BLaER1 (cell line): ENCODE results near the gene ARG2.

ENCODE experiments used
- H3K27ac ChIP-seq: shearing (Covaris generic); formaldehyde crosslinking; 2 replicates; pipeline ENCODE4 v1.8.1; 2022
- H3K27me3 ChIP-seq: shearing (Covaris generic); formaldehyde crosslinking; 2 replicates; pipeline ENCODE4 v1.8.1; 2022
- H3K36me3 ChIP-seq: shearing (Covaris generic); formaldehyde crosslinking; 2 replicates; pipeline ENCODE4 v1.8.1; 2022
- H3K4me1 ChIP-seq: shearing (Covaris generic); formaldehyde crosslinking; 2 replicates; pipeline ENCODE4 v1.8.1; 2022
- H3K4me2 ChIP-seq: shearing (Covaris generic); formaldehyde crosslinking; 2 replicates; pipeline ENCODE4 v1.8.1; 2022
- H3K4me3 ChIP-seq: shearing (Covaris generic); formaldehyde crosslinking; 2 replicates; pipeline ENCODE4 v1.8.1; 2022
- H3K9ac ChIP-seq: shearing (Covaris generic); formaldehyde crosslinking; 2 replicates; pipeline ENCODE4 v1.8.1; 2022
- H3K9me3 ChIP-seq: shearing (Covaris generic); formaldehyde crosslinking; 2 replicates; pipeline ENCODE4 v1.8.1; 2022
- H4K20me1 ChIP-seq: shearing (Covaris generic); formaldehyde crosslinking; 2 replicates; pipeline ENCODE4 v1.8.1; 2022
- Cebpa-rat ChIP-seq: shearing (Covaris generic); IDR thresholded peaks from 2 replicates; pipeline ENCODE4 v1.8.1; 2022

The ARG2 gene

GRCh38 chr14:67650694-67651093 is 31.0 kb downstream of the ARG2 start:
- no peaks in the 10 kb centered on the region for H3K4me1 ChIP-seq
- no peak for TF ChIP-seq Cebpa-rat
- no peak overlapping the region for H3K4me3 ChIP-seq
- no peak overlapping the region for H3K4me2 ChIP-seq
- H3K9ac ChIP-seq = no peak overlapping the region
- no peaks in the 10 kb centered on the region for H3K9me3 ChIP-seq
- no peaks in the 10 kb centered on the region for H3K27me3 ChIP-seq
- H3K27ac ChIP-seq = no peak overlapping the region
- H4K20me1 ChIP-seq = no peaks in the 10 kb centered on the region
- peaks cover 98% of the 10 kb centered on the region for H3K36me3 ChIP-seq

DNA sequence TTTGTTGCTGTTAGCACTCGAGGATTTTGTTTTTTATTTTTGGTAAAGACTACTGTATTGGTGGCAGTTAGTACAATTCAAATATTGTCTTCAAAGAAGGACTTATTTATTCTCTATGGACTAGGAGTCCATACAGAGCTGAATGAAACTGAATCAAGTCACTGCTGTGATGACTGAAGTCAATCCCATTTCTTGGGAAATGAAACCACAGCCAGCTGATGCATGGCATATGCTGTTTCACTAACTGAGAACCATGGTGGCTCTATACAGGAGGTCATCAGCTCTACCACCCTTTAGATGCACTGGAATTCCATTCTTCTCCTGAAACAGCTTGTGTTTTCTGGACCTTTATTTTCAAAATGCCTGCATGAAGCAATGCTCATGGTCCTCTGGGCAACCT is 32.5 kb downstream of the ARG2 start:
- Histone ChIP-seq H4K20me1 (peaks cover 4% of the 10 kb centered on the region; the same call in 1 of the 2 replicates), H3K36me3 (peaks cover 98% of the 10 kb centered on the region), H3K9ac (no peak overlapping the region), H3K27ac (no peak overlapping the region), H3K27me3 (no peaks in the 10 kb centered on the region), H3K4me3 (no peak overlapping the region), H3K4me2 (no peak overlapping the region), H3K4me1 (no peaks in the 10 kb centered on the region), H3K9me3 (no peaks in the 10 kb centered on the region)
- TF ChIP-seq Cebpa-rat = no peak

DNA sequence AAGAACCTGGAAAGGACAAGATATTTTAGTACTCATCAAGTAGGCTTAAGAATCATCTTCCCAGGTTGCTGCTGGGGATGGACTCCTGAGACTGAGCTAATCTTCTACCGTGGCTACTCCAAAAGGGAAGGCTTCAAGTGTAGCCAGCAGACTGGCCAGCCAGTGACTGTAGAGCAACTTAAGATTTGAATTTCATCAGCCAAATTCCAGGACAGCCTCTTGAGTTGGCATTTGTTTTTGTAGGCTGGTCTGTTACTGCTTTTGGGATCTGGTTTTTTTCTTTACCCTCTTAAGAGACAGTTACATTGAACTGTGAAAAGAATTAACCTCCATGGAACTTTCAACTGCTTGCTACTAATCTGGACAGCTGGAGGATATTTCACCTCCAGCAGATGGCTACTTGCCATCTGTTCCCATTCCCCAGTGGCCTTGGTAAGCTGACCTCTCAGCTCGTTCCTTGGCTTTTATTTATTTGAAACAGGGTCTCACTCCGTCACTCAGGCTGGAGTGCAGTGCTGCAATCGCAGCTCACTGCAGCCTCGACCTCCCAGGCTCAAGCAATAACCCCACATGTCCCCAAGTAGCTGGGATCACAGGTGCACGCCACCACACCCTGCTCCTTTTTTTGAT is 34.0 kb downstream of the ARG2 start:
- Histone ChIP-seq H3K4me3 (no peak overlapping the region), H3K27ac (no peak overlapping the region), H3K4me2 (no peak overlapping the region), H3K9ac (no peak overlapping the region), H3K36me3 (peaks cover 100% of the 10 kb centered on the region), H3K4me1 (no peaks in the 10 kb centered on the region), H4K20me1 (peaks cover 4% of the 10 kb centered on the region; the same call in 1 of the 2 replicates), H3K27me3 (no peaks in the 10 kb centered on the region), H3K9me3 (no peaks in the 10 kb centered on the region)
- no peak for TF ChIP-seq Cebpa-rat

- H3K27ac ChIP-seq = no peak overlapping the region
- no peak overlapping the region for H3K4me3 ChIP-seq
- no peak overlapping the region for H3K9ac ChIP-seq
- H3K4me2 ChIP-seq = no peak overlapping the region
- peaks cover 11% of the 10 kb centered on the region for H3K4me1 ChIP-seq
- H3K9me3 ChIP-seq = no peaks in the 10 kb centered on the region
- H3K27me3 ChIP-seq = no peaks in the 10 kb centered on the region
- no peak for TF ChIP-seq Cebpa-rat
- H3K36me3 ChIP-seq = peaks cover 60% of the 10 kb centered on the region
- peaks cover 89% of the 10 kb centered on the region for H4K20me1 ChIP-seq
These were observed 43.9 kb downstream of the ARG2 start for GRCh38 chr14:67663633-67664032.

- Histone ChIP-seq H4K20me1 (peaks cover 97% of the 10 kb centered on the region), H3K4me3 (no peak overlapping the region), H3K27me3 (no peaks in the 10 kb centered on the region), H3K9ac (no peak overlapping the region), H3K4me1 (peaks cover 11% of the 10 kb centered on the region), H3K27ac (no peak overlapping the region), H3K36me3 (peaks cover 48% of the 10 kb centered on the region), H3K9me3 (no peaks in the 10 kb centered on the region), H3K4me2 (no peak overlapping the region)
- no peak for TF ChIP-seq Cebpa-rat
These were observed 46.1 kb downstream of the ARG2 start for GRCh38 chr14:67665868-67666267.

DNA sequence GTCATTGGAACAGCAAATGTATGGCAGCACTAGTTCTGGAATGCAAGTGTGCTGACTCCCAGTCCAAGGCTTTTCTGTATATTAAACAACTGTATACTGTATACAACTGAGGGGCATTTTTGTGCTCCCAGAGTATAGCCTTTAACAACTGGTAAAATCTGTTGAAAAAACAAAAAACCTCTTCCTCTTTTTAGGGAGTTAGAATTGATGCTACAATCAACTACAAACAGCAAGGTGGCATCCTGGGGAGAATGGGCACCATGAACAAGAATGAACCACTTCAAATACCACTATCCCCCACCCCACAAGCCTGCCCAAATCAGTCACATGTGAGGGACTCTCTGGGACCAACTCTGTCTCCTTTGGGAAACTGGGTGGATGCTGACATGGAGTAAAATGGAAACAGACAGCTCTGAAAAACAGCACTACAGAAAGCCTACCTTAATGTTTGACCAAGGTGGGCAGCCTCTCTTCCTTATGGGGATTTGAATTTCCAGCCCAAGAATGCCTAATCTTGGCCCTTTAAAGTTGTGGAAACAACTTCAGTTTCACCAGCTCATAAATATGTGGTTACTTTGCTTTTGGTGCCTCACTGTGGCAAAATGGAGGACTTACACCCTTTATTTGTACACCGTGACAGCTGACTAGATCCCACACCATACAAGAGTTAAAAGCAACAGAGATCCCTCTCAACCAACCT is 47.2 kb downstream of the ARG2 start:
- Histone ChIP-seq H3K27ac (0 out of 2 replicates have a peak overlapping the region, but pooled peaks have one; percentile 9), H3K4me3 (no peak overlapping the region), H3K9ac (no peak overlapping the region), H3K27me3 (no peaks in the 10 kb centered on the region), H3K36me3 (peaks cover 37% of the 10 kb centered on the region), H3K4me2 (peak overlapping the region; percentile 43), H3K4me1 (peaks cover 11% of the 10 kb centered on the region), H3K9me3 (no peaks in the 10 kb centered on the region), H4K20me1 (peaks cover 97% of the 10 kb centered on the region)
- TF ChIP-seq Cebpa-rat = no peak

DNA sequence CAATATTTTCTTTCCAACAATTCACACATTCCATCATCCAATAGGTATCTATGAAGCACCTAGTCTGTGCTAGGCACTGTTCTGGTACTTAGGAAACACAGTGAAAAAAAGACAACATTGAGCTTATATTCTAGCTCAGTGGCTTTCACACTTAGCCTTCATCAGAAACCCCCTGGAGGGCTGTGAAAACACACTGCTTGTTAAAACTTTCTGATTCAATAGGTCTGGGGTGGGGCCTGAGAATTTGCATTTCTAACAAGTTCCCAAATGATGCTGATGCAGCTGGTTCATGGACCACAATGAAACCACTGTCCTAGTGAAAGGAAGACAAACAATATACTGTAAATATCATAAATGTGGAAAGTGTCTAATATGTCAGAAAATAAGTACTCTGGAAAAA is 48.8 kb downstream of the ARG2 start:
- no peaks in the 10 kb centered on the region for H3K9me3 ChIP-seq
- H3K27me3 ChIP-seq = no peaks in the 10 kb centered on the region
- no peak for TF ChIP-seq Cebpa-rat
- peaks cover 27% of the 10 kb centered on the region for H3K4me1 ChIP-seq
- no peak overlapping the region for H3K4me2 ChIP-seq
- H3K9ac ChIP-seq = no peak overlapping the region
- H3K27ac ChIP-seq = no peak overlapping the region
- H4K20me1 ChIP-seq = peaks cover 100% of the 10 kb centered on the region
- no peak overlapping the region for H3K4me3 ChIP-seq
- peaks cover 26% of the 10 kb centered on the region for H3K36me3 ChIP-seq

DNA sequence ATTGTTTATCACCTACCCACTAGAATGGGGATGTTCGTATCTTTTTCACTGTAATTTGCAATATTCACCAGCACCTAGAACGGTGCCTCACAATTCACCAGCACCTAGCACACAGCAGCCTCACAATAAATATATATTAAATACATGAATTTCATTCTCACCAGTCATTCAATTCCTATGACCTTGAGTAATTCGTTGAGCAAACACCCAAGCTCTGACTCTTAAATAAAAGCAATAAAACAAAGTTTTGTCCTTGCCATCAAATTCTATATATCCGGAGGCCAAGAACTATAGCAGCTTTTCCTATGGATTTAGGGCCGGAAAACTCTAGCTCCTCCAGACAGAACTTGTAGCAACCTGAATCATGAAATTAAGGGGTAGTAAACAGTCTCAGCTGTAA is 53.7 kb downstream of the ARG2 start:
- H3K27ac ChIP-seq = 0 out of 2 replicates have a peak overlapping the region, but pooled peaks have one; percentile 99
- H4K20me1 ChIP-seq = peaks cover 60% of the 10 kb centered on the region

DNA sequence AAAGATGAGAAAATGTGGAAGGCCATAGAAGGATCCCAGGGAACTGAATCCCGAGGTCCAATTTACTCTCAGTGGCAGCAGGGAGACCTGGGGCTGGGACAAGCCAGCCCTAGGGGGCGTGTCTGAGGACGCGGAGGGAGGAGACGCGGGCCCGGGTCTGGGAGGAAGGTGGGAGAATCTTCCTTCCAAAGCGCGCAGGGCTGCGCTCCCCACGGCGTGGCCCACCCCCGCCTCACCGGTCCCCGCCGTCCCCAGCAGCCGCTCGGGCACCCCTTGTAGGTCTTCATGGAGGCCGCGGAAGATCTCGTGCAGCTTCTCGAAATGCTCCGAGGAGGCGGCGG is 54.4 kb downstream of the ARG2 start:
- peak overlapping the region; percentile 98 for H3K4me2 ChIP-seq
- TF ChIP-seq Cebpa-rat = no peak
- peaks cover 53% of the 10 kb centered on the region for H4K20me1 ChIP-seq
- peaks cover 29% of the 10 kb centered on the region for H3K36me3 ChIP-seq
- peaks cover 28% of the 10 kb centered on the region for H3K4me1 ChIP-seq
- H3K27me3 ChIP-seq = no peaks in the 10 kb centered on the region
- H3K9me3 ChIP-seq = no peaks in the 10 kb centered on the region
- H3K27ac ChIP-seq = peak overlapping the region; percentile 99
- H3K9ac ChIP-seq = peak overlapping the region; percentile 99
- peak overlapping the region; percentile 98 for H3K4me3 ChIP-seq

More for the DNA sequence above, 53.7 kb downstream of the ARG2 start:
- no peak for TF ChIP-seq Cebpa-rat
- peak overlapping the region; percentile 98 for H3K4me3 ChIP-seq
- H3K9ac ChIP-seq = peak overlapping the region; percentile 99
- peak overlapping the region; percentile 98 for H3K4me2 ChIP-seq
- no peaks in the 10 kb centered on the region for H3K27me3 ChIP-seq
- peaks cover 23% of the 10 kb centered on the region for H3K36me3 ChIP-seq
- peaks cover 28% of the 10 kb centered on the region for H3K4me1 ChIP-seq
- no peaks in the 10 kb centered on the region for H3K9me3 ChIP-seq

DNA sequence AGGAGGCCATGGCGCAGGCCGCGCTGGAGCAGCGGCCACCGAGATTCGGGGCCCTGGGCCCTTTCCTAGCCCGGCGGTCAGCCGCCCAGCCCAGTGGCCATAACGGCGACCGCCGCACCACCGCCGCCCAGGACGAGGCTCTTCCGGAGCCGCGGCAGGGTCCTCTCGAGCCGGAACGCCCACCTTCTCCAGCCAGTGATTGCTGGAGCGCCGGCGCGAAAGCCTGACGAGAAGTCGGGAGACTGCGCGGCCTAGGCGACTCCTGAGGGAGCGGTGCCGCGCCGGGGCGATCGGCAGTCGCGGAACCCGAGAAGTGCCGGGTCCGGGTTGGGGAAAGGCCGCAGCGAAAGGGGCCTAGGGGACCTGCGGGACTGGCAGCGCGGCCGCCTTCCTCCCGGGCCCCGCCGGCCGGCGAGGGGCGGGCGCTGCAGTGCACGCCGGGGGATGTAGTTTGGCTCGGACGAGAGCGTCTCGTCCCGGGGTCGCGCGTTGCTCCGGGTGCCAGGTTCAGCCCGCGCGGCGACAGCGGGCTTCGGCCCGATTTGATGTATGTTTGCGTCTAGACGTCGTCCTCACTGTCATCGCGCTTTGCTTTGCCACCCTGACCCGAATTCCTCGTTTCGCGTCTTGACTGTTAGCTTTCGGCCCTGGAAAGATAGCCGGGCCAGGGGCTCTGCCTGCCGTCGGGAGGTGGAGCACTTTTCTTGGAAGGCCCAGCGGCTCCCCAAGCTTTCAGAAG is 54.9 kb downstream of the ARG2 start, which contains the start of gene VTI1B:
Gene VTI1B, minus strand, starts transcription at position 153 of the 739 bp plus-strand sequence. Its CDS starts 143 bp downstream, at position 10.
- Histone ChIP-seq H3K27me3 (no peaks in the 10 kb centered on the region), H3K27ac (peak within 1 kb of the TSS; percentile 99), H3K9me3 (no peaks in the 10 kb centered on the region), H3K9ac (peak within 1 kb of the TSS; percentile 99), H3K4me1 (peaks cover 28% of the 10 kb centered on the region), H4K20me1 (peaks cover 48% of the 10 kb centered on the region), H3K4me2 (peak within 1 kb of the TSS; percentile 98), H3K36me3 (peaks cover 28% of the 10 kb centered on the region), H3K4me3 (peak within 1 kb of the TSS; percentile 98)
- no peak for TF ChIP-seq Cebpa-rat
